Epidermal melanocyte (primary cell): ENCODE results near the gene GRIK2.
"Not testable (repeated sequence)": the region's sequence is repeated elsewhere in the genome, so short reads cannot be mapped to it uniquely, and the experiment has no call there.

Experiments
- DNase-seq: peaks from one replicate; pipeline ENCODE4 v3.0.0; 2011; ENCODE audit warnings: low spot score; ENCODE audit not compliant: insufficient read length

The GRIK2 gene

GRCh38 chr6:101626269-101626668, 232.8 kb downstream of the GRIK2 start:
- no peak for DNase-seq

GRCh38 chr6:101630941-101631340, 237.4 kb downstream of the GRIK2 start:
- DNase-seq: no peak

- DNase-seq: no peak
Observed at GRCh38 chr6:101633081-101633480, 239.6 kb downstream of the GRIK2 start.

- not testable (repeated sequence) for DNase-seq
Observed at GRCh38 chr6:101638865-101639264, 245.4 kb downstream of the GRIK2 start.

- DNase-seq: no peak
Observed at GRCh38 chr6:101640131-101640530, 246.6 kb downstream of the GRIK2 start.

- no peak for DNase-seq
Observed at GRCh38 chr6:101645770-101646169, 252.3 kb downstream of the GRIK2 start.

- no peak for DNase-seq
Observed at GRCh38 chr6:101650402-101651100, 257.0 kb downstream of the GRIK2 start.

- no peak for DNase-seq
Observed at GRCh38 chr6:101652079-101652478, 258.6 kb downstream of the GRIK2 start.

- no peak for DNase-seq
Observed at GRCh38 chr6:101655109-101655508, 261.6 kb downstream of the GRIK2 start.

GRCh38 chr6:101662111-101662897, 268.8 kb downstream of the GRIK2 start:
- no peak for DNase-seq

- no peak for DNase-seq
Observed at GRCh38 chr6:101663100-101663499, 269.6 kb downstream of the GRIK2 start.

- no peak for DNase-seq
Observed at GRCh38 chr6:101666256-101666655, 272.7 kb downstream of the GRIK2 start.

GRCh38 chr6:101668496-101669030, 275.1 kb downstream of the GRIK2 start:
- DNase-seq: no peak

- no peak for DNase-seq
Observed at GRCh38 chr6:101676187-101676586, 282.7 kb downstream of the GRIK2 start.

GRCh38 chr6:101682937-101683336, 289.4 kb downstream of the GRIK2 start:
- no peak for DNase-seq

- no peak for DNase-seq
Observed at GRCh38 chr6:101683884-101684283, 290.4 kb downstream of the GRIK2 start.

GRCh38 chr6:101686653-101687052, 293.1 kb downstream of the GRIK2 start:
- no peak for DNase-seq

- no peak for DNase-seq
Observed at GRCh38 chr6:101689156-101689555, 295.6 kb downstream of the GRIK2 start.

- DNase-seq: no peak
Observed at GRCh38 chr6:101689695-101690094, 296.2 kb downstream of the GRIK2 start.

GRCh38 chr6:101700655-101701054, 307.1 kb downstream of the GRIK2 start:
- no peak for DNase-seq

GRCh38 chr6:101703311-101703710, 309.8 kb downstream of the GRIK2 start:
- DNase-seq: no peak

GRCh38 chr6:101705866-101706265, 312.4 kb downstream of the GRIK2 start:
- DNase-seq: no peak

- no peak for DNase-seq
Observed at GRCh38 chr6:101706576-101706975, 313.1 kb downstream of the GRIK2 start.
